VCaP (cell line): ENCODE data around the gene SLC35F4.

Source experiments
- H3K27ac ChIP-seq: fragments of 450-650 bp; 2 replicates; pipeline ENCODE4 v1.5.1; 2017
- CTCF ChIP-seq: fragments of 450-650 bp; conservative IDR thresholded peaks from 2 replicates; pipeline ENCODE4 v1.5.1; 2017; ENCODE audit warnings: mild to moderate bottlenecking, moderate library complexity

The SLC35F4 gene

GRCh38 chr14:57883061-57883460, 17.2 kb upstream of the SLC35F4 start:
- H3K27ac ChIP-seq = no peak overlapping the region

GRCh38 chr14:57879516-57879915, 13.6 kb upstream of the SLC35F4 start:
- no peak overlapping the region for H3K27ac ChIP-seq
- no peak for TF ChIP-seq CTCF

More at GRCh38 chr14:57883061-57883460, 17.2 kb upstream of the SLC35F4 start:
- no peak for TF ChIP-seq CTCF

- H3K27ac ChIP-seq = no peak overlapping the region
- no peak for TF ChIP-seq CTCF
These were observed 10.1 kb upstream of the SLC35F4 start for GRCh38 chr14:57875985-57876384.

GRCh38 chr14:57875296-57875695, 9.4 kb upstream of the SLC35F4 start:
- no peak for TF ChIP-seq CTCF
- no peak overlapping the region for H3K27ac ChIP-seq

GRCh38 chr14:57871459-57872080, 5.7 kb upstream of the SLC35F4 start:
- TF ChIP-seq CTCF = peak; percentile 74
- no peak overlapping the region for H3K27ac ChIP-seq

- H3K27ac ChIP-seq = no peak overlapping the region
- TF ChIP-seq CTCF = no peak
These were observed 5.0 kb upstream of the SLC35F4 start for GRCh38 chr14:57870686-57871457.

GRCh38 chr14:57869617-57870016, 3.7 kb upstream of the SLC35F4 start:
- TF ChIP-seq CTCF = no peak

More at GRCh38 chr14:57869617-57870016, 3.7 kb upstream of the SLC35F4 start:
- H3K27ac ChIP-seq = no peak overlapping the region
